HL-60 (cell line): ENCODE results near the gene LAP3.

Source experiments
- DNase-seq, 2 experiments: peaks; one replicate each; pipeline ENCODE4 v3.0.0-alpha.2; 2010 to 2020; ENCODE audit warnings: low read depth in 1 of 2, low spot score in 1 of 2
- H3K27ac ChIP-seq: fragments of 250-450 bp; sonication (Bioruptor Pico); replicated peaks from 2 replicates; pipeline ENCODE4 v1.5.1; 2020; ENCODE audit warnings: mild to moderate bottlenecking, moderate library complexity
- H3K27me3 ChIP-seq: fragments of 250-450 bp; sonication (Bioruptor Pico); 2 replicates; pipeline ENCODE4 v1.5.1; 2021; ENCODE audit warnings: mild to moderate bottlenecking, moderate library complexity; ENCODE audit not compliant: insufficient read depth, poor library complexity, severe bottlenecking
- H3K4me3 ChIP-seq: replicated peaks from 2 replicates; pipeline ENCODE4 v1.5.1; 2011; ENCODE audit warnings: mild to moderate bottlenecking, control low read depth, low read length; ENCODE audit not compliant: insufficient read depth
- GABPA ChIP-seq: IDR thresholded peaks from 2 replicates; pipeline ENCODE4 v1.6.1; 2012; ENCODE audit warnings: low read depth
- POLR2AphosphoS5 ChIP-seq: IDR thresholded peaks from 2 replicates; pipeline ENCODE4 v1.6.1; 2012; ENCODE audit warnings: low read depth
- SPI1 ChIP-seq: IDR thresholded peaks from 2 replicates; pipeline ENCODE4 v1.6.1; 2012; ENCODE audit warnings: low read depth, mild to moderate bottlenecking, borderline replicate concordance
- TF ChIP-seq, protein P1 (sequence below): IDR thresholded peaks from 2 replicates; pipeline ENCODE4 v1.6.1; 2012; ENCODE audit warnings: low read depth; ENCODE audit not compliant: insufficient replicate concordance
- TF ChIP-seq, protein P2 (sequence below): IDR thresholded peaks from one replicate; pipeline ENCODE4 v1.5.1; 2011; ENCODE audit warnings: low read length, control low read depth, inconsistent platforms; ENCODE audit not compliant: insufficient read depth

The LAP3 gene

GRCh38 chr4:17546678-17547077, 30.3 kb upstream of the LAP3 start:
- no peak overlapping the region for H3K4me3 ChIP-seq
- DNase-seq: no peak
- no peaks in the 10 kb centered on the region for H3K27me3 ChIP-seq
- H3K27ac ChIP-seq: no peak overlapping the region
- TF ChIP-seq SPI1 (no peak), GABPA (no peak)
- TF ChIP-seq, protein P1, sequence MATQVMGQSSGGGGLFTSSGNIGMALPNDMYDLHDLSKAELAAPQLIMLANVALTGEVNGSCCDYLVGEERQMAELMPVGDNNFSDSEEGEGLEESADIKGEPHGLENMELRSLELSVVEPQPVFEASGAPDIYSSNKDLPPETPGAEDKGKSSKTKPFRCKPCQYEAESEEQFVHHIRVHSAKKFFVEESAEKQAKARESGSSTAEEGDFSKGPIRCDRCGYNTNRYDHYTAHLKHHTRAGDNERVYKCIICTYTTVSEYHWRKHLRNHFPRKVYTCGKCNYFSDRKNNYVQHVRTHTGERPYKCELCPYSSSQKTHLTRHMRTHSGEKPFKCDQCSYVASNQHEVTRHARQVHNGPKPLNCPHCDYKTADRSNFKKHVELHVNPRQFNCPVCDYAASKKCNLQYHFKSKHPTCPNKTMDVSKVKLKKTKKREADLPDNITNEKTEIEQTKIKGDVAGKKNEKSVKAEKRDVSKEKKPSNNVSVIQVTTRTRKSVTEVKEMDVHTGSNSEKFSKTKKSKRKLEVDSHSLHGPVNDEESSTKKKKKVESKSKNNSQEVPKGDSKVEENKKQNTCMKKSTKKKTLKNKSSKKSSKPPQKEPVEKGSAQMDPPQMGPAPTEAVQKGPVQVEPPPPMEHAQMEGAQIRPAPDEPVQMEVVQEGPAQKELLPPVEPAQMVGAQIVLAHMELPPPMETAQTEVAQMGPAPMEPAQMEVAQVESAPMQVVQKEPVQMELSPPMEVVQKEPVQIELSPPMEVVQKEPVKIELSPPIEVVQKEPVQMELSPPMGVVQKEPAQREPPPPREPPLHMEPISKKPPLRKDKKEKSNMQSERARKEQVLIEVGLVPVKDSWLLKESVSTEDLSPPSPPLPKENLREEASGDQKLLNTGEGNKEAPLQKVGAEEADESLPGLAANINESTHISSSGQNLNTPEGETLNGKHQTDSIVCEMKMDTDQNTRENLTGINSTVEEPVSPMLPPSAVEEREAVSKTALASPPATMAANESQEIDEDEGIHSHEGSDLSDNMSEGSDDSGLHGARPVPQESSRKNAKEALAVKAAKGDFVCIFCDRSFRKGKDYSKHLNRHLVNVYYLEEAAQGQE: no peak

DNA sequence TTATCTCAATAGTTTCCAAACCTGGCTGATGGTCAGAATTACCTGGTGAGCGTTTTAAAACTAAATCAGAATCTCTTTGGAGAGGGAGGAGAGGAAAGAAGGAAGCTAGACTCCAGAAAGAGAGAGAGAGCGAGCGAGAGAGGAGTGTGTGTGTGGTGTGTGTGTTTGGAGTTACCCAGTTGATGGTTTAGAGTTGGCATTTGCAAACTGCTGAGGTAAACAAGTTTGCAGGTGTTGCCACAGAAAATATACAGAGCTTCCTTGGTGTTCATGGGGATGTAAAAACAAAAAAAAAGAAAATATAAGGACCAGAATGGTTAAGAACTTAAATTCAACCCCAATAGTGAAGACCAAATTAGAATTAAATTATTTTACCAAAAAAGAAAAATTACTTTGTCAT, 26.4 kb upstream of the LAP3 start:
- no peak overlapping the region for H3K27ac ChIP-seq
- no peak overlapping the region for H3K4me3 ChIP-seq
- peaks cover 2% of the 10 kb centered on the region for H3K27me3 ChIP-seq
- DNase-seq: no peak
- TF ChIP-seq, protein P2, sequence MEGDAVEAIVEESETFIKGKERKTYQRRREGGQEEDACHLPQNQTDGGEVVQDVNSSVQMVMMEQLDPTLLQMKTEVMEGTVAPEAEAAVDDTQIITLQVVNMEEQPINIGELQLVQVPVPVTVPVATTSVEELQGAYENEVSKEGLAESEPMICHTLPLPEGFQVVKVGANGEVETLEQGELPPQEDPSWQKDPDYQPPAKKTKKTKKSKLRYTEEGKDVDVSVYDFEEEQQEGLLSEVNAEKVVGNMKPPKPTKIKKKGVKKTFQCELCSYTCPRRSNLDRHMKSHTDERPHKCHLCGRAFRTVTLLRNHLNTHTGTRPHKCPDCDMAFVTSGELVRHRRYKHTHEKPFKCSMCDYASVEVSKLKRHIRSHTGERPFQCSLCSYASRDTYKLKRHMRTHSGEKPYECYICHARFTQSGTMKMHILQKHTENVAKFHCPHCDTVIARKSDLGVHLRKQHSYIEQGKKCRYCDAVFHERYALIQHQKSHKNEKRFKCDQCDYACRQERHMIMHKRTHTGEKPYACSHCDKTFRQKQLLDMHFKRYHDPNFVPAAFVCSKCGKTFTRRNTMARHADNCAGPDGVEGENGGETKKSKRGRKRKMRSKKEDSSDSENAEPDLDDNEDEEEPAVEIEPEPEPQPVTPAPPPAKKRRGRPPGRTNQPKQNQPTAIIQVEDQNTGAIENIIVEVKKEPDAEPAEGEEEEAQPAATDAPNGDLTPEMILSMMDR: no peak
- TF ChIP-seq GABPA (no peak), SPI1 (no peak), POLR2AphosphoS5 (no peak)
- TF ChIP-seq, protein P1: no peak

DNA sequence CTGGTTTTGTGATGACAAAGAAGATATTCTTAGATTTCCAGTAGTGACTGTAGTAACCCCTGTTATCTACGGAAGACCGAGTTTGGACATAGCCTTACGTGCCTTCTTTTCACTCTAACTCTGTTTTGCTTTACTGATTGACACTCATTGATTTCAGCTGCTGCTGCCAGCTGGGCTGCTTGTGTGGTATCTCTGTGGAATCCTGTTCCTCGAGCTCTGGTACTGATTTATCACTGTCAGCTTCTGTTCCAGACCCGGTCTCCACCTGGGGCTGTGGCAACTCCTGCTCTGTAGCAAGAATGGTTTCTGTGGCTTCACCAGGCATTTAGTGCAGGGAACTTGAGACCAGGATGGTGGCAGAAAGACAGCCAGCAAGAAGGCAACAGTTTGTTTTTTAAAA, 24.6 kb upstream of the LAP3 start:
- TF ChIP-seq SPI1 (no peak), GABPA (no peak), POLR2AphosphoS5 (no peak)
- TF ChIP-seq, protein P2: no peak
- TF ChIP-seq, protein P1: no peak
- no peak overlapping the region for H3K4me3 ChIP-seq
- H3K27me3 ChIP-seq: peaks cover 2% of the 10 kb centered on the region
- DNase-seq: no peak
- H3K27ac ChIP-seq: no peak overlapping the region
